H9 (cell line): ENCODE measurements around the gene TMEM132D. TPM values are rescaled to one million over a fixed set of nuclear protein-coding genes. Genes with fewer than 3 reads are reported as not detected.

Source experiments
- DNase-seq: peaks from one replicate; pipeline ENCODE4 v3.0.0-alpha.2; 2017
- H2AFZ ChIP-seq: one replicate; pipeline ENCODE4 v1.6.1; 2013; ENCODE audit warnings: mild to moderate bottlenecking, low read length, control low read depth, moderate library complexity
- H2AK5ac ChIP-seq: 2 replicates; pipeline ENCODE4 v1.6.1; 2013; ENCODE audit warnings: low read length, control low read depth, mixed read lengths; ENCODE audit not compliant: insufficient read length
- H2BK120ac ChIP-seq: one replicate; pipeline ENCODE4 v1.6.1; 2013; ENCODE audit warnings: low read depth, mild to moderate bottlenecking, low read length, control low read depth, inconsistent platforms; ENCODE audit not compliant: poor library complexity, severe bottlenecking
- H2BK12ac ChIP-seq: 2 replicates; pipeline ENCODE4 v1.6.1; 2013; ENCODE audit warnings: low read length, control low read depth, mixed read lengths, low read depth; ENCODE audit not compliant: insufficient read length
- H2BK15ac ChIP-seq: 2 replicates; pipeline ENCODE4 v1.6.1; 2013; ENCODE audit warnings: low read depth, low read length, control low read depth
- H2BK20ac ChIP-seq: one replicate; pipeline ENCODE4 v1.6.1; 2013; ENCODE audit warnings: low read depth, mild to moderate bottlenecking, low read length, control low read depth, inconsistent platforms; ENCODE audit not compliant: poor library complexity, severe bottlenecking
- H2BK5ac ChIP-seq: 2 replicates; pipeline ENCODE4 v1.6.1; 2013; ENCODE audit warnings: low read length, control low read depth, mixed read lengths; ENCODE audit not compliant: insufficient read length
- H3K14ac ChIP-seq: 2 replicates; pipeline ENCODE4 v1.6.1; 2013; ENCODE audit warnings: low read length, control low read depth; ENCODE audit not compliant: insufficient read depth
- H3K18ac ChIP-seq: 2 replicates; pipeline ENCODE4 v1.6.1; 2013; ENCODE audit warnings: low read depth, mild to moderate bottlenecking, mixed read lengths, low read length, control low read depth; ENCODE audit not compliant: insufficient read length
- H3K23ac ChIP-seq: 2 replicates; pipeline ENCODE4 v1.6.1; 2013; ENCODE audit warnings: low read length, control low read depth, mixed read lengths, low read depth; ENCODE audit not compliant: insufficient read length
- H3K23me2 ChIP-seq: 2 replicates; pipeline ENCODE4 v1.6.1; 2013; ENCODE audit warnings: low read depth, mild to moderate bottlenecking, mixed read lengths, low read length, control low read depth; ENCODE audit not compliant: insufficient read length, poor library complexity, severe bottlenecking
- H3K27ac ChIP-seq: 2 replicates; pipeline ENCODE4 v1.5.1; 2013; ENCODE audit warnings: low read length, control low read depth, mixed read lengths, low read depth; ENCODE audit not compliant: insufficient read length
- H3K27me3 ChIP-seq: 2 replicates; pipeline ENCODE4 v1.6.1; 2013; ENCODE audit warnings: low read length, control low read depth, inconsistent platforms; ENCODE audit not compliant: insufficient read depth
- H3K4ac ChIP-seq: 2 replicates; pipeline ENCODE4 v1.6.1; 2013; ENCODE audit warnings: low read depth, mild to moderate bottlenecking, control low read depth, inconsistent platforms, low read length, moderate library complexity
- H3K4me1 ChIP-seq: 2 replicates; pipeline ENCODE4 v1.6.1; 2013; ENCODE audit warnings: low read length, control low read depth, inconsistent platforms; ENCODE audit not compliant: insufficient read depth
- H3K4me2 ChIP-seq: 2 replicates; pipeline ENCODE4 v1.6.1; 2013; ENCODE audit warnings: low read length, control low read depth, mixed read lengths; ENCODE audit not compliant: insufficient read length, insufficient read depth
- H3K56ac ChIP-seq: 2 replicates; pipeline ENCODE4 v1.6.1; 2013; ENCODE audit warnings: low read depth, mild to moderate bottlenecking, mixed read lengths, low read length, control low read depth; ENCODE audit not compliant: insufficient read length
- H3K79me1 ChIP-seq: 2 replicates; pipeline ENCODE4 v1.6.1; 2013; ENCODE audit warnings: low read depth, mild to moderate bottlenecking, moderate library complexity, low read length, control low read depth, inconsistent platforms; ENCODE audit not compliant: insufficient read depth, poor library complexity, severe bottlenecking
- H3K79me2 ChIP-seq: 2 replicates; pipeline ENCODE4 v1.6.1; 2013; ENCODE audit warnings: low read length, control low read depth, inconsistent platforms; ENCODE audit not compliant: insufficient read depth
- H3K9ac ChIP-seq: 2 replicates; pipeline ENCODE4 v1.6.1; 2013; ENCODE audit warnings: low read length, control low read depth, mixed read lengths; ENCODE audit not compliant: insufficient read length; ENCODE audit errors: extremely low read depth
- H3K9me3 ChIP-seq: one replicate; pipeline ENCODE4 v1.6.1; 2013; ENCODE audit warnings: low read depth, low read length, inconsistent platforms; ENCODE audit not compliant: control insufficient read depth
- H3T11ph ChIP-seq: one replicate; pipeline ENCODE4 v1.6.1; 2013; ENCODE audit warnings: mild to moderate bottlenecking, low read length, control low read depth, inconsistent platforms
- H4K20me1 ChIP-seq: one replicate; pipeline ENCODE4 v1.6.1; 2013; ENCODE audit not compliant: control insufficient read depth, insufficient read length, insufficient read depth
- H4K5ac ChIP-seq: 2 replicates; pipeline ENCODE4 v1.6.1; 2013; ENCODE audit warnings: low read depth, mild to moderate bottlenecking, mixed read lengths, low read length, control low read depth; ENCODE audit not compliant: insufficient read length
- H4K8ac ChIP-seq: replicated peaks from 2 replicates; pipeline ENCODE4 v1.6.1; 2013; ENCODE audit warnings: low read length, control low read depth, mixed read lengths, low read depth; ENCODE audit not compliant: insufficient read length
- H4K91ac ChIP-seq: 2 replicates; pipeline ENCODE4 v1.6.1; 2013; ENCODE audit warnings: low read depth, mild to moderate bottlenecking, moderate library complexity, mixed read lengths, low read length, control low read depth; ENCODE audit not compliant: insufficient read length
- H3K27ac Mint-ChIP-seq, 3 experiments: 2 replicates in 2 of 3; 3 replicates in 1 of 3; pipeline ENCODE4 v1.8.0; 2020 to 2021; ENCODE audit warnings: mixed read lengths in 3 of 3, mild to moderate bottlenecking in 1 of 3, moderate library complexity in 1 of 3
- H3K27me3 Mint-ChIP-seq: 2 replicates; pipeline ENCODE4 v1.8.0; 2021; ENCODE audit warnings: low read depth, mild to moderate bottlenecking, moderate library complexity, mixed read lengths
- H3K36me3 Mint-ChIP-seq, 3 experiments: 2 replicates in 2 of 3; 3 replicates in 1 of 3; pipeline ENCODE4 v1.8.0; 2020 to 2021; ENCODE audit warnings: low read depth in 3 of 3, mixed read lengths in 3 of 3; ENCODE audit not compliant: insufficient read depth in 1 of 3
- H3K4me1 Mint-ChIP-seq, 2 experiments: 2 replicates each; pipeline ENCODE4 v1.8.0; 2020; ENCODE audit warnings: mixed read lengths in 2 of 2
- H3K4me3 Mint-ChIP-seq, 2 experiments: 2 replicates in 1 of 2; 3 replicates in 1 of 2; pipeline ENCODE4 v1.8.0; 2020 to 2021; ENCODE audit warnings: mild to moderate bottlenecking in 2 of 2, mixed read lengths in 2 of 2, moderate library complexity in 1 of 2
- H3K9me3 Mint-ChIP-seq, 2 experiments: 2 replicates in 1 of 2; 3 replicates in 1 of 2; pipeline ENCODE4 v1.8.0; 2020; ENCODE audit warnings: mild to moderate bottlenecking in 2 of 2, mixed read lengths in 2 of 2, moderate library complexity in 1 of 2
- CTCF ChIP-seq: fragments of 200-600 bp; sonication (generic); conservative IDR thresholded peaks from 3 replicates; pipeline ENCODE4 v1.8.0; 2021; ENCODE audit warnings: antibody characterized with exemption, mild to moderate bottlenecking
- WGBS: extraction: QIAGEN DNeasy Blood & Tissue Kit; methylation state at CpG from one replicate; pipeline ENCODE4 v1.1.7; 2013; ENCODE audit warnings: missing lambda C conversion rate, low lambda C conversion rate, mixed read lengths; ENCODE audit not compliant: insufficient read length; ENCODE audit errors: extremely low coverage; 5-methylcytosine and 5-hydroxymethylcytosine counted together
- total RNA-seq: library from RNA; stranded (reverse); gene quantifications from 2 replicates; pipeline ENCODE4 v1.2.1, GENCODE V29; 2021

Gene TMEM132D
- total RNA-seq, 1 experiment from 2014 or later, result 6.1 TPM

DNA sequence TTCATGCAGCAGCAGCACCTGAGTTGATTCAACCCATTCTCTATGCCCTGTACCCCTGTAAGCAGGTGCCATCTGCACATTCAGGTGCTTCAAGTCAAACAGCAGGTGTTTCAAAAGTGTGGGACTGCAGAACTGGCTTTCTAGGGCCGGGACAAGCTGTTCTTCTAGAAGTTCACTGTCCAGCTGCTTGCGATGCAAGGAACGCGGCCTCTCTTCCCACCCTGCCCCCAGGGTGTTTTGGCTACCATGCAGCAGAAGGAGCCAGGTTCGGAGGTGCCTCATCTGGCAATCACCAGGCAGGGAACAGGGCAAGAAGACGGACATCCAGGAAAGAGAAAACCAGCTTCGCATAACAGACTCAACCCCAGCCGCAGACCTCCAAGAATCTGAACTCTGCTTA is 35.2 kb downstream of the TMEM132D start:
- Histone ChIP-seq H2BK20ac (no peak overlapping the region), H3K27ac (no peak overlapping the region), H3K4me2 (no peak overlapping the region), H4K5ac (no peak overlapping the region), H2AFZ (no peak overlapping the region), H2BK15ac (no peak overlapping the region), H2BK12ac (no peak overlapping the region), H2BK5ac (no peak overlapping the region), H4K91ac (no peak overlapping the region), H2BK120ac (no peak overlapping the region), H3K14ac (peak overlapping the region; percentile 1; the same call in 1 of the 2 replicates), H3K4ac (no peak overlapping the region), H3T11ph (no peak overlapping the region), H4K20me1 (no peaks in the 10 kb centered on the region), H3K79me2 (peaks cover 9% of the 10 kb centered on the region; the same call in 1 of the 2 replicates), H3K9me3 (peaks cover 4% of the 10 kb centered on the region), H3K79me1 (no peaks in the 10 kb centered on the region), H3K27me3 (no peaks in the 10 kb centered on the region), H3K56ac (no peak overlapping the region), H3K23me2 (no peaks in the 10 kb centered on the region), H3K9ac (no peak overlapping the region), H3K18ac (no peak overlapping the region), H3K4me1 (peaks cover 22% of the 10 kb centered on the region; the same call in 1 of the 2 replicates), H3K23ac (no peak overlapping the region), H4K8ac (no peak overlapping the region), H2AK5ac (no peak overlapping the region)
- Mint-ChIP-seq H3K9me3 (peaks cover 10 to 25% of the 10 kb centered on the region in 2 experiments; a peak in 4 of 5 replicates), H3K36me3 (peaks cover 16 to 30% (median 23%) of the 10 kb centered on the region in 3 experiments), H3K27ac (no peak overlapping the region; a peak in 1 of 7 replicates), H3K4me3 (no peak overlapping the region), H3K27me3 (peaks cover 2% of the 10 kb centered on the region; the same call in 1 of the 2 replicates), H3K4me1 (peaks cover 53 to 57% of the 10 kb centered on the region in 2 experiments)
- DNase-seq, result no peak
- no CpG with 5 or more reads among the region's 8 CpGs for WGBS
- no peak for TF ChIP-seq CTCF
